Mesenchymal stem cell (in vitro differentiated cells and primary cell): ENCODE data around the gene TMEM151B.

Experiments
- DNase-seq: peaks from one replicate; pipeline ENCODE4 v3.0.0-alpha.2; 2013
- H2AFZ ChIP-seq: one replicate; pipeline ENCODE4 v1.6.1; 2013; ENCODE audit warnings: low read depth, mild to moderate bottlenecking, control low read depth, inconsistent platforms, low read length, moderate library complexity
- H2AK5ac ChIP-seq: 2 replicates; pipeline ENCODE4 v1.6.1; 2013; ENCODE audit warnings: low read length, moderate library complexity, mild to moderate bottlenecking, inconsistent platforms; ENCODE audit not compliant: severe bottlenecking
- H2BK120ac ChIP-seq: one replicate; pipeline ENCODE4 v1.6.1; 2013; ENCODE audit warnings: low read depth, mild to moderate bottlenecking, inconsistent platforms, low read length, moderate library complexity
- H2BK12ac ChIP-seq, 2 experiments: one replicate each; pipeline ENCODE4 v1.6.1; 2013; ENCODE audit warnings: inconsistent platforms in 2 of 2, low read length in 2 of 2, mild to moderate bottlenecking in 2 of 2, moderate library complexity in 2 of 2, control low read depth in 1 of 2
- H2BK15ac ChIP-seq: one replicate; pipeline ENCODE4 v1.6.1; 2013; ENCODE audit warnings: mild to moderate bottlenecking, low read depth, inconsistent platforms; ENCODE audit not compliant: poor library complexity, severe bottlenecking
- H2BK5ac ChIP-seq: 2 replicates; pipeline ENCODE4 v1.6.1; 2013; ENCODE audit warnings: low read depth, mild to moderate bottlenecking, low read length, control low read depth, inconsistent platforms; ENCODE audit not compliant: poor library complexity, severe bottlenecking
- H3K14ac ChIP-seq, 2 experiments: one replicate each; pipeline ENCODE4 v1.6.1; 2013; ENCODE audit warnings: inconsistent platforms in 2 of 2, low read length in 2 of 2, control low read depth in 1 of 2, mild to moderate bottlenecking in 1 of 2, moderate library complexity in 1 of 2
- H3K18ac ChIP-seq, 2 experiments: one replicate each; pipeline ENCODE4 v1.6.1; 2013; ENCODE audit warnings: inconsistent platforms in 2 of 2, low read length in 2 of 2, control low read depth in 1 of 2, low read depth in 1 of 2, mild to moderate bottlenecking in 1 of 2
- H3K23ac ChIP-seq, 2 experiments: one replicate each; pipeline ENCODE4 v1.6.1; 2013; ENCODE audit warnings: inconsistent platforms in 2 of 2, low read length in 2 of 2, mild to moderate bottlenecking in 2 of 2, moderate library complexity in 2 of 2, control low read depth in 1 of 2
- H3K27ac ChIP-seq: 2 replicates; pipeline ENCODE4 v1.5.1; 2013; ENCODE audit warnings: mild to moderate bottlenecking, moderate library complexity, low read length, control low read depth, inconsistent platforms; ENCODE audit not compliant: poor library complexity, severe bottlenecking
- H3K27me3 ChIP-seq, 2 experiments: 2 replicates each; pipeline versions ENCODE4 v1.6.1 to v1.7.0; 2013; ENCODE audit warnings: low read length in 2 of 2, mild to moderate bottlenecking in 2 of 2, moderate library complexity in 2 of 2, control low read depth in 1 of 2, inconsistent platforms in 1 of 2; ENCODE audit not compliant: control insufficient read depth in 1 of 2, insufficient read depth in 1 of 2
- H3K36me3 ChIP-seq, 2 experiments: 2 replicates each; pipeline versions ENCODE4 v1.6.1 to v1.7.0; 2013; ENCODE audit warnings: low read length in 2 of 2, control low read depth in 1 of 2, inconsistent platforms in 1 of 2, low read depth in 1 of 2, mild to moderate bottlenecking in 1 of 2; ENCODE audit not compliant: insufficient read depth in 2 of 2, control insufficient read depth in 1 of 2
- H3K4ac ChIP-seq, 2 experiments: one replicate each; pipeline ENCODE4 v1.6.1; 2013; ENCODE audit warnings: inconsistent platforms in 2 of 2, low read length in 2 of 2, mild to moderate bottlenecking in 2 of 2, moderate library complexity in 2 of 2, control low read depth in 1 of 2, low read depth in 1 of 2
- H3K4me1 ChIP-seq: 2 replicates; pipeline ENCODE4 v1.6.1; 2013; ENCODE audit warnings: low read depth, low read length, control low read depth; ENCODE audit not compliant: control insufficient read depth, insufficient read depth
- H3K4me2 ChIP-seq: 2 replicates; pipeline ENCODE4 v1.6.1; 2013; ENCODE audit warnings: low read length, mild to moderate bottlenecking, inconsistent platforms; ENCODE audit not compliant: poor library complexity, severe bottlenecking
- H3K4me3 ChIP-seq, 2 experiments: 2 replicates each; pipeline versions ENCODE4 v1.5.1 to v1.7.0; 2013; ENCODE audit warnings: low read length in 2 of 2, mild to moderate bottlenecking in 2 of 2, control low read depth in 1 of 2, low read depth in 1 of 2; ENCODE audit not compliant: insufficient read depth in 1 of 2
- H3K79me1 ChIP-seq: replicated peaks from 2 replicates; pipeline ENCODE4 v1.6.1; 2013; ENCODE audit warnings: mild to moderate bottlenecking, control low read depth, low read length, inconsistent platforms; ENCODE audit not compliant: poor library complexity, severe bottlenecking
- H3K9ac ChIP-seq: 2 replicates; pipeline ENCODE4 v1.7.0; 2013; ENCODE audit warnings: mild to moderate bottlenecking, low read length, moderate library complexity
- H3K9me3 ChIP-seq: 2 replicates; pipeline ENCODE4 v1.7.0; 2013; ENCODE audit warnings: mild to moderate bottlenecking, low read length; ENCODE audit not compliant: control insufficient read depth
- H4K8ac ChIP-seq: one replicate; pipeline ENCODE4 v1.6.1; 2013; ENCODE audit warnings: inconsistent platforms, mild to moderate bottlenecking, low read length, moderate library complexity
- H4K91ac ChIP-seq: one replicate; pipeline ENCODE4 v1.6.1; 2013; ENCODE audit warnings: mild to moderate bottlenecking, low read length, inconsistent platforms
- WGBS: methylation state at CpG from one replicate; pipeline ENCODE4 v1.1.7; 2013; ENCODE audit warnings: mixed read lengths; 5-methylcytosine and 5-hydroxymethylcytosine counted together

The TMEM151B gene

GRCh38 chr6:44222486-44223318 lies 47.5 kb upstream of the TMEM151B start:
- peaks cover 53% of the 10 kb centered on the region for H3K4me1 ChIP-seq
- peak overlapping the region; percentile 55 to 75 for H2BK12ac ChIP-seq
- peak overlapping the region; percentile 34 for H3K27ac ChIP-seq
- peak overlapping the region; percentile 84 for H2AFZ ChIP-seq
- H3K79me1 ChIP-seq = peaks cover 24% of the 10 kb centered on the region
- H2AK5ac ChIP-seq = peak overlapping the region; percentile 36
- H2BK5ac ChIP-seq = peak overlapping the region; percentile 33
- H2BK120ac ChIP-seq = no peak overlapping the region
- H3K14ac ChIP-seq = peak overlapping the region in 1 of 2 experiments; percentile 74
- peak overlapping the region; percentile 75 for H4K8ac ChIP-seq
- H3K18ac ChIP-seq = peak overlapping the region; percentile 29 to 59
- H3K4ac ChIP-seq = peak overlapping the region in 1 of 2 experiments; percentile 47
- H3K9me3 ChIP-seq = no peaks in the 10 kb centered on the region
- no peak overlapping the region for H4K91ac ChIP-seq
- 15% methylated on average over 23 of the region's 26 CpGs for WGBS
- H3K27me3 ChIP-seq = no peaks in the 10 kb centered on the region
- H3K9ac ChIP-seq = peak overlapping the region; percentile 53
- peak overlapping the region in 1 of 2 experiments; percentile 87 for H3K23ac ChIP-seq
- peak overlapping the region; percentile 67 to 77 for H3K4me3 ChIP-seq
- DNase-seq = no peak
- H3K36me3 ChIP-seq = no peaks in the 10 kb centered on the region
- peak overlapping the region; percentile 94 for H3K4me2 ChIP-seq
- H2BK15ac ChIP-seq = no peak overlapping the region

DNA sequence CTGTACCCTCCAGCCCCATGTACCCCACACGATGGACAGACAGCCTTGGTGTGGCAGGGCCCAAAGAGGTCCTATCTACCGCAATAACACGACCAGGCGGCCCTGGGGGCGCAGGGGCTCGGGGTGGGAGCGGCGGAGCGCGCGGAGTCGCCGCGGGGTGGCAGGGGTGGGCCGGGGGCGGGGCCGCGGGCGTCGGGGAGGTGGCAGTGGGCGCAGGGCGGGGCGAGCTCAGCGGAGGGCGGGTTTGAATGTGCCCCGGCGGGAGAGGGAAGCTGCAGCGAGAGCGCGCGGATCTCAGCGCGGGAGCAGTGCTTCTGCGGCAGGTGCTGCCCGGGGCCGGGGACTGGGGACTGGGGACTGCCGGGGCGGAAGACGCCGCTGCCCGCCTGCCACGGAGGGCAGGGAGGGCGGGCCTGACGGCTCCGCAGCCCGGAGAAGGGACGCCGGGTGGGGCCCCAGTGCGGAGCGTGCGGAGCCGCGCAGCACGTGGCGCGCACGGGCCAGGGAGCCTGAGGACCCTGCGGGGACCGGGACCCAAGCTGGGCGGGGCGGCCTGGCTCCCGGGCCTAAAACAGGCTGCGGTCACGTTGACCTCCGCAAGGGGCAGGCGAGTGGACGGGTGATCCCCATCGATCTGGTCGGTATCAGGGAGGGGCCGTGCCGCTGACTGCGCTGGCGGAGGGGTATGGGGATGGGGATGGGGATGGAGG lies 46.8 kb upstream of the TMEM151B start, which contains the start of gene SLC29A1:
SLC29A1 (plus strand) TSS at position 277 of the 710 bp plus-strand sequence. CDS start 3,719 bp downstream, outside the sequence.
- H3K4me1 ChIP-seq = peaks cover 47% of the 10 kb centered on the region

DNA sequence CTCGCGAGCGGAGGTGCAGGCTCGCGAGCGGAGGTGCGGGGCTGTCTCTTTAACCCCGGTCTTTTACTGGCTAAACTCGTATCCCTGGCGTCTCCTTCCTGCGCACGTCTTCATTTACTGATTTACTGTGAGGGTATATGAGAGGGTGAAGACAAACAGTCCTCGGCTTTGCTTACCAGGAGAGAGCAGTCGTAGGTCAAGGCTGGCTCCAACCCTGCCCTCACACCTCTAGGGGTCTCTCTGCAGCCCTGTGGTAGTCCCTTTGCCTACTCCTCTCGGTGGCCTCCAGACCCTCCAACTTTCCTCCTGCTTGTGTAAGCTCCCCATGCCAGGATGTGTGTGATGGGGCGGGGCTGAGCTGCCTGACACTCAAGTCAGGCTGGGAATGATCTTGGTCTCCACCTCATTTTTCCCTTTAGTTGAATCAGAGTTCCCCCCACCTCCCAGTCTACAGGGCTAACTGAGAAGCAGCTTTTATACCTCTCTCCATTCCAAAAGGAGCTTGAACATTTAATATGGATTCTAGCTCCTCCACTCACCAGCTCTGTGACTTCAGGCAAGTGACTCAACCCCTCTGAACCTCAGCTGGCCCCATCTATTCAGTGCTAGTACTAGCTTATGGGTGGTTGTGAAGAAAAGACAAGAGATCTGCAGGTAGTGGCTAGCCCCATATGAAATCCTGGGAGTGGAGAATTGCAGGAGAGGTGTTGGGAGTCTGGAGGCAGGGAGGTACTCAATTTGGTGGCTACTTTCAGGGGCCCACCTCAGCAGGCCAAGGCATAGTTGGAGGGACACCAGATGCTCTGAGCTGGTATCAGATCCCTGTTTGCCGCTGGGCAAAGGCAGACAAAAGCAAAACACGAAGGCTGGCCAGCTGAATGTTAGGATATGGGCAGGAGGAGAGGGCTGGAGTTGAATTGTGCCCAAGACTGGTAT lies 46.0 kb upstream of the TMEM151B start:
- H3K36me3 ChIP-seq = peaks cover 0 to 11% of the 10 kb centered on the region in 2 experiments
- peaks cover 45% of the 10 kb centered on the region for H3K4me1 ChIP-seq
- peak overlapping the region in 1 of 2 experiments; percentile 57 for H3K14ac ChIP-seq
- no peak for DNase-seq
- no peak overlapping the region for H2BK120ac ChIP-seq
- no peak overlapping the region for H3K4ac ChIP-seq
- peak overlapping the region; percentile 48 for H2BK15ac ChIP-seq
- no peak overlapping the region for H3K18ac ChIP-seq
- H3K4me3 ChIP-seq = peak overlapping the region; percentile 67 to 78
- no peaks in the 10 kb centered on the region for H3K27me3 ChIP-seq
- H3K9me3 ChIP-seq = no peaks in the 10 kb centered on the region
- peak overlapping the region; percentile 56 for H3K9ac ChIP-seq
- peak overlapping the region in 1 of 2 experiments; percentile 61 for H2BK12ac ChIP-seq
- H3K4me2 ChIP-seq = peak overlapping the region; percentile 94
- peaks cover 29% of the 10 kb centered on the region for H3K79me1 ChIP-seq
- 26% methylated on average over 6 of the region's 18 CpGs for WGBS
- H4K8ac ChIP-seq = no peak overlapping the region
- no peak overlapping the region for H2AK5ac ChIP-seq
- no peak overlapping the region for H3K27ac ChIP-seq
- no peak overlapping the region for H2BK5ac ChIP-seq
- no peak overlapping the region for H2AFZ ChIP-seq
- no peak overlapping the region for H3K23ac ChIP-seq
- H4K91ac ChIP-seq = no peak overlapping the region

More for the DNA sequence above, 46.8 kb upstream of the TMEM151B start, which contains the start of gene SLC29A1:
- Histone ChIP-seq H3K4me3 (peak within 1 kb of the TSS; percentile 67 to 78), H2BK120ac (no peak within 1 kb of the TSS), H3K23ac (peak within 1 kb of the TSS in 1 of 2 experiments; percentile 87), H2BK15ac (peak within 1 kb of the TSS; percentile 9), H3K4me2 (peak within 1 kb of the TSS; percentile 94), H2AK5ac (peak within 1 kb of the TSS; percentile 36), H3K9ac (peak within 1 kb of the TSS; percentile 56), H3K36me3 (peaks cover 0 to 3% of the 10 kb centered on the region in 2 experiments), H4K91ac (no peak within 1 kb of the TSS), H3K14ac (peak within 1 kb of the TSS in 1 of 2 experiments; percentile 74), H3K79me1 (peaks cover 26% of the 10 kb centered on the region), H2BK5ac (peak within 1 kb of the TSS; percentile 33), H3K18ac (peak within 1 kb of the TSS; percentile 29 to 59), H3K27me3 (no peaks in the 10 kb centered on the region), H4K8ac (peak within 1 kb of the TSS; percentile 75), H2BK12ac (peak within 1 kb of the TSS; percentile 55 to 75), H3K27ac (peak within 1 kb of the TSS; percentile 34), H2AFZ (peak within 1 kb of the TSS; percentile 84), H3K4ac (peak within 1 kb of the TSS in 1 of 2 experiments; percentile 47), H3K9me3 (no peaks in the 10 kb centered on the region)
- WGBS = under 1% methylated on average over 35 of the region's 73 CpGs
- DNase-seq = peak; percentile 47
